NCI-H2196 (cell line): ENCODE data around the gene ITGBL1.

ENCODE experiments used
- DNase-seq: peaks from one replicate; lab custom pipeline; 2025; ENCODE audit not compliant: unreplicated experiment; lab: John Stamatoyannopoulos, UW

ITGBL1 gene

GRCh38 chr13:101450749-101451130, 1.7 kb upstream of the ITGBL1 start:
- DNase-seq: no peak

GRCh38 chr13:101451641-101452040, 834 bp upstream of the ITGBL1 start:
- no peak for DNase-seq

GRCh38 chr13:101453784-101454201, 1.3 kb downstream of the ITGBL1 start:
- no peak for DNase-seq

DNA sequence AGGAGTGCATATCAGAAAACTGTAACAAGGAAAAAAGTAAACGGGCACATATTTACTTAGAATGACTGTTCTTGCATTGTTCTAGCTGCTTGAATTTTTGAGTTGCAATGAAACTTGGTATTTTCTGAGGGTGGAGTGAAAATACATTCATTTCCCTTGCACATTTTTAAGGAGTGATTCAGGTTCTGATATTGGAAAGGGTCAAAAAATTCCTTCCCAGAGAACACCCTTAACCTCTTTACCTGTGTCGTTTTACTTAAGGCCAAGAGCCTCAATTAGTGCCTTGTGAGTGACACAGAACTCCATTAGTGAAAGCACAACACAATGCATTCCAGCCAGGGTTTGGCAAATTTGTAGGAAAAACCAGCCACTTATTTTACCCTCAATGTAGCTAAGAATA, 2.3 kb downstream of the ITGBL1 start:
- no peak for DNase-seq

GRCh38 chr13:101455863-101456262, 3.4 kb downstream of the ITGBL1 start:
- DNase-seq: no peak

- DNase-seq: no peak
These were observed 4.7 kb downstream of the ITGBL1 start for GRCh38 chr13:101457176-101457575.

DNA sequence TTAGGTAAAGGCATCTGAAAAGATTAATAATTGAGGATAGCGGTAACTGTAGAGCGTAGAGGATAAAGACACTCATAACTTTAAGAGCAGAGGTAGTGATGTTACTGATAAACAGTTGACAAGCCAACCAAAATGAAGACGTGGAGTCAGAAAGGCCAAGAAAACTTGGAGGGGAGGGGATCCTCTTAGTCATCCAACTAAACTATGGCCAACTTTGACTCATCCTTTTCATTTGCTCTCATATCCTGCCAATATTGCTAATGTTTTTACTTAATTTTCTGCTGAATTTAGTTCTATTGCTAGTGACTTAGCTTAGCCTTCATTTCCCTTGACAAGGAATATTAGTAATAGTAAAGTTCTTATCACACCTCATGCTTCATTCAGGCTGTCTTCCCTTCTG, 13.4 kb downstream of the ITGBL1 start:
- no peak for DNase-seq

DNA sequence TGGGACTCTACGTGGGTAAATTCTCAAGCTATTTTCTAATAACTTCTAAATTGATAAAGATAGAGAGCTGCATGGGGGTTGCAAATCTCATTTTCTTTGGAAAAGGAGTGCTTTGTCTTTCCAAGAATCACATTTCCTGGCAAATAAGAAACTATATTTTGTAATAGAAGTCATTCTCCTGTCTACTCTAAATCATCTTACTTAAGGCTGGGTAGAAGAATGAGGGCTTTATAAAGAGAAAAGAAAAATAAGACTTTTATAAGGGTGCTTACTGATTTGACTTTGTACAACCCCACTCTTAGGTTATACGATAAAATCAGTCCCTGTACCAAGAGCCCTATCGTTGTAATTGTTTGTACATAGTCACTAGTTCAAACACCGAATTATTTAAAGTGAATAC, 14.9 kb downstream of the ITGBL1 start:
- no peak for DNase-seq

- DNase-seq: no peak
These were observed 21.0 kb downstream of the ITGBL1 start for GRCh38 chr13:101473458-101473857.

DNA sequence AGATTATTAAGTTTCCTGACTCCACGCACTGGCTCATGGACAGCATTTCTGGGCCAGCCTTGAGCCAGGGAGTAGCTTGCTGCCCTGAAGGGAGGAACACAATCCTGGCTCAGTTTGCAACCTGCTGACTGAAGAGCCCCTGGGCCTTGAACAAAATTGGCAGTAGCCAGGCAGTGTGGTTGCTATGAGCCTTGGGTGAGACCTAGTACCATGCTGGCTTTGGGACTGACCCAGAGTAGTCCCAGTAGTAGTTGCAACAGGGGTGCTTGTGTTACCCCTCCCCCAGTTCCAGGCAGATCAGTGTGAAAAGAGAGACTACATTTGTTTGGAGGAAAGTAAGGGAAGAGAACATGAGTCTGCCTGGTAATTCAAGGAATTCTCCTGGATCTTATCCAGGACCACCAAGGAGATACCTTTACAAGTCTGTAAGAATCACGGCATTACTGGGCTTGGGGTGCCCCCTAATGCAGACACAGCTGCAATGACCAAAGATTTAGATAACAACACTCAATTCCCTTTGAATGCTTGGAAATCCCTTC, 22.0 kb downstream of the ITGBL1 start:
- DNase-seq: no peak

GRCh38 chr13:101475536-101475935, 23.1 kb downstream of the ITGBL1 start:
- DNase-seq: no peak

- DNase-seq: no peak
These were observed 28.9 kb downstream of the ITGBL1 start for GRCh38 chr13:101481421-101481820.

DNA sequence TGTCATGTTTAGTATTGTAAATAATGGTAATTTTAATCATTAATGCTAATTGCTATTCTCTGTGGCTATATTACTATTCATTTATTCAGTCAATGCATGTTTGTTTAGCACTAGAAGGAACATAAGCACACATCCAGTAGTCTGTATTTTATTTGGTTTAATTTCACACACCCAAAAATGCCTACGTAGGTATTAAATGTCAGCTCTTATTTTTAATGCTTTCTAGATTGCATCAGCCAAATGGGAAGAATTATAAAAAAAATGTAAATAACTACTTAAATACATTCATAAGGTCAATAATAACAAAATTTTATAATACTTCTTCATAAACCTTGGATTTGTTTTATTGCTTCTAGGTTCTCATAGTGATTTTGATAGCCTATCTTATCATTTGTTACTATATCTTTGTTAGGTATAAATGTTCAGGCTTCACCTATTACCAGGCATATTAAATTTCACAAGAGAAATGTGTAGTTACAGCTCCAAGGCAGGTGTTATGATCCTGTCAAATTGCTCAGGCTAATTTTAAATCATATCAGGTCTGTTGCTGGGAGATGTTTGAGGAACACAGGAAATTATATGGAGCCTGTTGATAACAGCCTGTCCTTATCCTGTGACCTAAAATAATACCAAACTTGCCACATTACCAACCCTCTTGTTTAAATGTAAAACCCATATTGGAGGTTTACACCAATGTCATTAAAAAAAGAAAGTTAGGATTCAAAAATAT, 34.4 kb downstream of the ITGBL1 start:
- DNase-seq: no peak

DNA sequence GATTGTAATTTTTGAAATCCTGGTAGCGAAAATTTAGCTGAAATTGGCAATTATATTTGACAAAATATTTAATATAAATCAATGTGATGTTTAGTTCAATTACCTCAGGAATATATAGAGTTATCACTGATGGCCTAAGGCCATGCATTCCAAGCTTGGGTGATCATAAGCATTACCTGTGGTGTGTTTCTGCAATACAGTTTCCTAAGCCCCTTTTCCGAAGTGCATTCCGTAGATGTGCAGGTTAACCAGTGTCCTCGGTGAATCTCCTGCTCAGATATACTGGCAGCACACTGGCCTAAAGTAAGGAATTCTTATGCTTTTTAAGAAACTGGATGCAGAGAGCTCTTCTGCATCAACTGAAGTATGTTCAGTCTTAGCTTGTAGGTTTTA, 35.0 kb downstream of the ITGBL1 start:
- no peak for DNase-seq

- DNase-seq: no peak
These were observed 36.3 kb downstream of the ITGBL1 start for GRCh38 chr13:101488734-101489133.

DNA sequence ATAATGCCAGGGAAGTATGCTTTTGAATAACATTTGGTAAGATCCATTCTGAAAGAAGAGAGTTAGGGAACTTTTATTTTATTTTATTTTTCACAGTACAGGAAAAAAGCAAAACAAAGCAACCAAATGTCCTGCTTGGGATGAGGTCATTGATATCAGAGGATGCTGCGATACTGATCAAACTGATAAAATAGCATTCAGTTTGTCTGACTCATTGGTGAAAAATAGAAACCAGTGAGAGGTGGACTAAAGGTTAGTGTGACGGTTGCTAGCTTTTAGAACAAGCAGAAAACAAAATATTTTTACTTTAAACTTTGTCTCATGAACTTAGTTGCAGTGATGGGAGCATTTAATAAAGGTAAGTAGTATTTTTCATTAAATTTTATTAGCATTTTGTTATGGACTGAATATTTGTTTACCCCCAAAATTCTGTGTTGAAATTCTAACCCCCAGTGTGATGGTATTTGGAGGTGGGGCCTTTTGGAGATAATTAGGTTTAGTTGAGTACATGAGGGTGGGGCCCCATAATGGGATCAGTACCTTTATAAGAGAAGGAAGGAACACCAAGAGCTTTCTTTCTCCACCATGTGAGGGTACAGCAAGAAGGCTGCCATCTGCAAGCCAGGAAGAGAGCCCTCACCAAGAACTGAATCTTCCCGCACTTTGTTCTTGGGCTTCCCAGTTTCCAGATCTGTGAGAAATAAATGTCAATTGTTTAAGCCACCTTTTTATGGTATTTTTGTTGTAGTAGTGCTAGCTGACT, 37.3 kb downstream of the ITGBL1 start:
- no peak for DNase-seq

- no peak for DNase-seq
These were observed 38.0 kb downstream of the ITGBL1 start for GRCh38 chr13:101490406-101491015.

- no peak for DNase-seq
These were observed 39.9 kb downstream of the ITGBL1 start for GRCh38 chr13:101492251-101492910.

DNA sequence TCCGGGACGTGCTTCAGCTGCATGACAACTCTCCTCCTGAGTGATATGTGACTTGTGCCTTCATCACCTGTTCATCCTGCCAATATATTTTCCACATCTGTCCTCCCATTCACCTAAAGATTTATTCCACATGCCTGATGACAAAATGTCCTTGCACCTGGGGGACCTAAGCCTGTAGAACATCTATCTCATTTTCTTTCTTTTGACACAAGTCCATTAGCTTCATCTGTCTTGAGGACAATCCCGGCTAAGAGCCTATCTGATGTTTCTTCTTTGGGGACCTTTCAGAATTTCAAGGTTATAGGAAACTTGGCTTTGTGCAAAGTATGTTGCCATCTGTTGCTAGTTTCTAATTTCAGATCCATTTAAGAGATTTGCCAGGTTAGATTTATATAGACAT, 41.1 kb downstream of the ITGBL1 start:
- DNase-seq: no peak

DNA sequence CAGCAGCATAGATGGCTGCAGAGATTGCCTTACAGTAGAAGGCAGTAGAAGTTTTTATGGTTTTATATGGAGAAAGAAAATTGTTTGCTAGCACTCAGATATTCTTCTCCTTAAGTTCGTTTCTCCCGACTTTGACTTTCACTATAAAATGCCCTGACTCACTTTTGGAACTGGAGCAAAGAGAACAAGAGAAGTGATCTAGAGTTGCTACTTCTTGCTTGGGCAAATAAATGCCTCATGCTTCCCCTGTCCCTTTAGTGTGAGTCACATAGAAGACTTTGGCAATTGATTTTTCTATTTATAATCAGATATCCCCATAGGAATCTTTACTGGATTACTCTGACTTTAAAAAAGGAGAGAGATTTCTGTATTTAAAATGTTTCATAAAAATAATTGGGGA, 46.9 kb downstream of the ITGBL1 start:
- no peak for DNase-seq

- no peak for DNase-seq
These were observed 50.1 kb downstream of the ITGBL1 start for GRCh38 chr13:101502618-101503017.
